Body of pancreas (tissue), 4 donors: Measurements from ENCODE around the gene HOXA11.

ENCODE experiments used
- CTCF ChIP-seq, 7 experiments: fragments of 450-650 bp in 4 of 7; fragments of 200-600 bp in 3 of 7; sonication (generic) in 3 of 7; IDR thresholded peaks; one replicate each; pipeline ENCODE4 v1.5.1; 2016 to 2019; ENCODE audit warnings: antibody characterized with exemption in 7 of 7
- POLR2A ChIP-seq, 3 donors: fragments of 450-650 bp; IDR thresholded peaks; one replicate each; pipeline ENCODE4 v1.6.1; 2016; ENCODE audit warnings: antibody characterized with exemption in 3 of 3, mild to moderate bottlenecking in 2 of 3

GRCh38 chr7:27137640-27138315 lies 47.3 kb downstream of the HOXA11 start:
- TF ChIP-seq CTCF (IDR thresholded peaks at IDR 0.05): no peak
- no peak for TF ChIP-seq POLR2A (IDR thresholded peaks at IDR 0.05)
